Stimulated activated CD4-positive, alpha-beta T cell treated with anti-CD3 and anti-CD28 coated beads, Interleukin-2, amount 100 ng/mL, for 24 hours (primary cell): ENCODE measurements around the gene VDAC2.

ENCODE experiments used
- DNase-seq, 2 donors: peaks; one replicate each; pipeline ENCODE4 v3.0.0-alpha.2; 2020

The VDAC2 gene

GRCh38 chr10:75254739-75255138, 44.1 kb downstream of the VDAC2 start:
- no peak for DNase-seq

GRCh38 chr10:75260990-75261389, 50.4 kb downstream of the VDAC2 start:
- no peak for DNase-seq

- no peak for DNase-seq
These were observed 51.5 kb downstream of the VDAC2 start for GRCh38 chr10:75261813-75262705.

GRCh38 chr10:75263806-75264205, 53.2 kb downstream of the VDAC2 start:
- no peak for DNase-seq

- no peak for DNase-seq
These were observed 55.3 kb downstream of the VDAC2 start for GRCh38 chr10:75265856-75266255.

GRCh38 chr10:75266945-75267344, 56.3 kb downstream of the VDAC2 start:
- DNase-seq: no peak

- no peak for DNase-seq
These were observed 59.0 kb downstream of the VDAC2 start for GRCh38 chr10:75269605-75270004.

GRCh38 chr10:75272094-75272493, 61.5 kb downstream of the VDAC2 start:
- no peak for DNase-seq

GRCh38 chr10:75272896-75273295, 62.3 kb downstream of the VDAC2 start:
- no peak for DNase-seq

GRCh38 chr10:75276069-75276872, 65.7 kb downstream of the VDAC2 start:
- no peak for DNase-seq

- DNase-seq: no peak
These were observed 69.6 kb downstream of the VDAC2 start for GRCh38 chr10:75280236-75280635.
